Esophagus (tissue), 2 donors: Measurements from ENCODE around the gene TEX36. TPM values are rescaled to one million over a fixed set of nuclear protein-coding genes. Genes with fewer than 3 reads are reported as not detected.
"Not testable (repeated sequence)": the region's sequence is repeated elsewhere in the genome, so short reads cannot be mapped to it uniquely, and the experiment has no call there.

Experiments
- H3K27ac ChIP-seq, 2 donors: one replicate each; pipeline ENCODE4 v1.5.1; 2013; ENCODE audit warnings: low read depth in 2 of 2, mild to moderate bottlenecking in 2 of 2, inconsistent platforms in 1 of 2, low read length in 1 of 2, moderate library complexity in 1 of 2
- H3K27me3 ChIP-seq, 2 donors: one replicate each; pipeline ENCODE4 v1.6.1; 2013; ENCODE audit warnings: low read length in 2 of 2, control low read depth in 1 of 2, mild to moderate bottlenecking in 1 of 2; ENCODE audit not compliant: insufficient read depth in 2 of 2, control insufficient read depth in 1 of 2
- H3K36me3 ChIP-seq, 2 donors: one replicate each; pipeline ENCODE4 v1.6.1; 2013; ENCODE audit warnings: low read length in 1 of 2; ENCODE audit not compliant: control insufficient read depth in 2 of 2, insufficient read depth in 2 of 2
- H3K4me1 ChIP-seq, 2 donors: one replicate each; pipeline ENCODE4 v1.6.1; 2013; ENCODE audit warnings: low read length in 1 of 2; ENCODE audit not compliant: control insufficient read depth in 2 of 2, insufficient read depth in 2 of 2
- H3K4me3 ChIP-seq, 2 donors: one replicate each; pipeline ENCODE4 v1.5.1; 2013; ENCODE audit warnings: low read length in 2 of 2, mild to moderate bottlenecking in 2 of 2, low read depth in 1 of 2, moderate library complexity in 1 of 2
- H3K9me3 ChIP-seq, 2 donors: one replicate each; pipeline ENCODE4 v1.6.1; 2013; ENCODE audit warnings: mild to moderate bottlenecking in 2 of 2, low read depth in 1 of 2, low read length in 1 of 2, moderate library complexity in 1 of 2; ENCODE audit not compliant: control insufficient read depth in 2 of 2, insufficient read depth in 1 of 2
- WGBS, 2 donors: extraction: QIAGEN DNeasy Blood & Tissue Kit; methylation state at CpG; one replicate each; pipeline ENCODE4 v1.1.7; 2013; 5-methylcytosine and 5-hydroxymethylcytosine counted together
- polyA plus RNA-seq, 2 donors: library from polyadenylated mRNA; stranded (reverse); fragments of 200-250 nt; gene quantifications; one replicate each; pipeline ENCODE4 v1.2.3, GENCODE V29; 2013
- donor health status: healthy with polysubstance abuse.
- donor health status: Bipolar disorder and iron deficiency.

TEX36 gene
- polyA plus RNA-seq, 2 donors: not detected

GRCh38 chr10:125625586-125625985 is 57.4 kb downstream of the TEX36 start:
- Histone ChIP-seq H3K9me3 (peaks cover 0 to 3% of the 10 kb centered on the region in 2 donors), H3K27ac (no peak overlapping the region), H3K27me3 (no peaks in the 10 kb centered on the region), H3K36me3 (no peaks in the 10 kb centered on the region), H3K4me1 (no peaks in the 10 kb centered on the region), H3K4me3 (no peak overlapping the region)
- WGBS, 2 donors: 81 to 88% methylated on average over 12 of the region's 12 CpGs

GRCh38 chr10:125624800-125625199 is 58.2 kb downstream of the TEX36 start:
- H3K27me3 ChIP-seq: no peaks in the 10 kb centered on the region
- no peak overlapping the region for H3K4me3 ChIP-seq
- 84 to 86% methylated on average over 7 of the region's 7 CpGs for WGBS, 2 donors
- H3K4me1 ChIP-seq: no peaks in the 10 kb centered on the region
- H3K36me3 ChIP-seq: no peaks in the 10 kb centered on the region
- H3K27ac ChIP-seq: no peak overlapping the region
- peaks cover 0 to 3% of the 10 kb centered on the region in 2 donors for H3K9me3 ChIP-seq

GRCh38 chr10:125621052-125621451 is 61.9 kb downstream of the TEX36 start:
- no peaks in the 10 kb centered on the region for H3K36me3 ChIP-seq
- H3K4me3 ChIP-seq: no peak overlapping the region
- H3K9me3 ChIP-seq: peaks cover 0 to 3% of the 10 kb centered on the region in 2 donors
- WGBS, 2 donors: 95% methylated on average over 4 of the region's 4 CpGs
- H3K27me3 ChIP-seq: no peaks in the 10 kb centered on the region
- no peak overlapping the region for H3K27ac ChIP-seq
- no peaks in the 10 kb centered on the region for H3K4me1 ChIP-seq

GRCh38 chr10:125620401-125620800 is 62.6 kb downstream of the TEX36 start:
- Histone ChIP-seq H3K27ac (no peak overlapping the region), H3K27me3 (no peaks in the 10 kb centered on the region), H3K4me3 (no peak overlapping the region), H3K9me3 (peaks cover 0 to 3% of the 10 kb centered on the region in 2 donors), H3K36me3 (no peaks in the 10 kb centered on the region), H3K4me1 (no peaks in the 10 kb centered on the region)
- 70 to 85% methylated on average over 1 of the region's 1 CpG for WGBS, 2 donors

- not testable (repeated sequence) for H3K4me1 ChIP-seq, H3K9me3 ChIP-seq, H3K4me3 ChIP-seq, H3K27ac ChIP-seq, H3K27me3 ChIP-seq, H3K36me3 ChIP-seq
- WGBS, 2 donors: 91 to 93% methylated on average over 8 of the region's 8 CpGs
Observed at GRCh38 chr10:125613062-125613461, 69.9 kb downstream of the TEX36 start.

GRCh38 chr10:125611756-125612155 is 71.2 kb downstream of the TEX36 start:
- 71 to 81% methylated on average over 1 of the region's 1 CpG for WGBS, 2 donors
- H3K36me3 ChIP-seq: no peaks in the 10 kb centered on the region
- H3K4me1 ChIP-seq: no peaks in the 10 kb centered on the region
- no peak overlapping the region for H3K4me3 ChIP-seq
- no peaks in the 10 kb centered on the region for H3K9me3 ChIP-seq
- H3K27me3 ChIP-seq: no peaks in the 10 kb centered on the region
- no peak overlapping the region for H3K27ac ChIP-seq

GRCh38 chr10:125611216-125611615 is 71.7 kb downstream of the TEX36 start:
- WGBS, 2 donors: 48 to 56% methylated on average over 2 of the region's 2 CpGs
- no peaks in the 10 kb centered on the region for H3K4me1 ChIP-seq
- no peaks in the 10 kb centered on the region for H3K27me3 ChIP-seq
- no peak overlapping the region for H3K27ac ChIP-seq
- no peaks in the 10 kb centered on the region for H3K36me3 ChIP-seq
- H3K9me3 ChIP-seq: no peaks in the 10 kb centered on the region
- H3K4me3 ChIP-seq: no peak overlapping the region

- no peaks in the 10 kb centered on the region for H3K4me1 ChIP-seq
- no peak overlapping the region for H3K4me3 ChIP-seq
- 88% methylated on average over 4 of the region's 4 CpGs for WGBS, 2 donors
- H3K27me3 ChIP-seq: no peaks in the 10 kb centered on the region
- H3K9me3 ChIP-seq: no peaks in the 10 kb centered on the region
- no peak overlapping the region for H3K27ac ChIP-seq
- no peaks in the 10 kb centered on the region for H3K36me3 ChIP-seq
Observed at GRCh38 chr10:125609859-125610258, 73.1 kb downstream of the TEX36 start.

- 90 to 91% methylated on average over 8 of the region's 8 CpGs for WGBS, 2 donors
- Histone ChIP-seq H3K4me3 (no peak overlapping the region), H3K4me1 (no peaks in the 10 kb centered on the region), H3K27ac (no peak overlapping the region), H3K9me3 (no peaks in the 10 kb centered on the region), H3K27me3 (no peaks in the 10 kb centered on the region), H3K36me3 (no peaks in the 10 kb centered on the region)
Observed at GRCh38 chr10:125608474-125608873, 74.5 kb downstream of the TEX36 start.

- Histone ChIP-seq H3K27ac (no peak overlapping the region), H3K9me3 (no peaks in the 10 kb centered on the region), H3K4me3 (no peak overlapping the region), H3K4me1 (no peaks in the 10 kb centered on the region), H3K27me3 (no peaks in the 10 kb centered on the region), H3K36me3 (no peaks in the 10 kb centered on the region)
- 81 to 82% methylated on average over 7 of the region's 7 CpGs for WGBS, 2 donors
Observed at GRCh38 chr10:125607689-125608290, 75.2 kb downstream of the TEX36 start.
